Esophagus (tissue), 2 donors: ENCODE measurements around the gene ZNF691. TPM values are rescaled to one million over a fixed set of nuclear protein-coding genes. Genes with fewer than 3 reads are reported as not detected.
"Not testable (repeated sequence)": the region's sequence is repeated elsewhere in the genome, so short reads cannot be mapped to it uniquely, and the experiment has no call there.

Experiments used
- H3K27ac ChIP-seq, 2 donors: one replicate each; pipeline ENCODE4 v1.5.1; 2013; ENCODE audit warnings: low read depth in 2 of 2, mild to moderate bottlenecking in 2 of 2, inconsistent platforms in 1 of 2, low read length in 1 of 2, moderate library complexity in 1 of 2
- H3K27me3 ChIP-seq, 2 donors: one replicate each; pipeline ENCODE4 v1.6.1; 2013; ENCODE audit warnings: low read length in 2 of 2, control low read depth in 1 of 2, mild to moderate bottlenecking in 1 of 2; ENCODE audit not compliant: insufficient read depth in 2 of 2, control insufficient read depth in 1 of 2
- H3K36me3 ChIP-seq, 2 donors: one replicate each; pipeline ENCODE4 v1.6.1; 2013; ENCODE audit warnings: low read length in 1 of 2; ENCODE audit not compliant: control insufficient read depth in 2 of 2, insufficient read depth in 2 of 2
- H3K4me1 ChIP-seq, 2 donors: one replicate each; pipeline ENCODE4 v1.6.1; 2013; ENCODE audit warnings: low read length in 1 of 2; ENCODE audit not compliant: control insufficient read depth in 2 of 2, insufficient read depth in 2 of 2
- H3K4me3 ChIP-seq, 2 donors: one replicate each; pipeline ENCODE4 v1.5.1; 2013; ENCODE audit warnings: low read length in 2 of 2, mild to moderate bottlenecking in 2 of 2, low read depth in 1 of 2, moderate library complexity in 1 of 2
- H3K9me3 ChIP-seq, 2 donors: one replicate each; pipeline ENCODE4 v1.6.1; 2013; ENCODE audit warnings: mild to moderate bottlenecking in 2 of 2, low read depth in 1 of 2, low read length in 1 of 2, moderate library complexity in 1 of 2; ENCODE audit not compliant: control insufficient read depth in 2 of 2, insufficient read depth in 1 of 2
- WGBS, 2 donors: extraction: QIAGEN DNeasy Blood & Tissue Kit; methylation state at CpG; one replicate each; pipeline ENCODE4 v1.1.7; 2013; 5-methylcytosine and 5-hydroxymethylcytosine counted together
- polyA plus RNA-seq, 2 donors: library from polyadenylated mRNA; stranded (reverse); fragments of 200-250 nt; gene quantifications; one replicate each; pipeline ENCODE4 v1.2.3, GENCODE V29; 2013
- donor health status: healthy with polysubstance abuse.
- donor health status: Bipolar disorder and iron deficiency.

Gene ZNF691, protein sequence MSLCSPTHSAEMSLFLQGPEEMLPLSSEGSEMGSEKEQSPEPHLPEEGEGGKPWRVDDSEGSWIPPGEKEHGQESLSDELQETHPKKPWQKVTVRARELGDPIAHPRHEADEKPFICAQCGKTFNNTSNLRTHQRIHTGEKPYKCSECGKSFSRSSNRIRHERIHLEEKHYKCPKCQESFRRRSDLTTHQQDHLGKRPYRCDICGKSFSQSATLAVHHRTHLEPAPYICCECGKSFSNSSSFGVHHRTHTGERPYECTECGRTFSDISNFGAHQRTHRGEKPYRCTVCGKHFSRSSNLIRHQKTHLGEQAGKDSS
- 1 to 10 TPM; 4.4 to 5.7 TPM for polyA plus RNA-seq

- Histone ChIP-seq H3K27me3 (no peaks in the 10 kb centered on the region), H3K27ac (peak within 1 kb of the TSS; percentile 67 to 84), H3K4me1 (peaks cover 0 to 7% of the 10 kb centered on the region in 2 donors), H3K36me3 (peaks cover 9 to 10% of the 10 kb centered on the region in 2 donors), H3K4me3 (peak within 1 kb of the TSS; percentile 73 to 91), H3K9me3 (peaks cover 0 to 8% of the 10 kb centered on the region in 2 donors)
- WGBS, 2 donors: 0 to 1% methylated on average over 50 of the region's 50 CpGs
These were observed at the start of gene ZNF691 for GRCh38 chr1:42846257-42847110. Gene ZNF691, plus strand, starts transcription at chr1:42846613. Its CDS starts 3,046 bp downstream, at chr1:42849659.

- H3K9me3 ChIP-seq: no peaks in the 10 kb centered on the region
- no peaks in the 10 kb centered on the region for H3K36me3 ChIP-seq
- H3K27ac ChIP-seq: no peak overlapping the region
- no peaks in the 10 kb centered on the region for H3K4me1 ChIP-seq
- no peaks in the 10 kb centered on the region for H3K27me3 ChIP-seq
- WGBS, 2 donors: 79 to 94% methylated on average over 3 of the region's 3 CpGs
- no peak overlapping the region for H3K4me3 ChIP-seq
These were observed 49.0 kb upstream of the ZNF691 start for GRCh38 chr1:42797414-42797813.

GRCh38 chr1:42797979-42798378 lies 48.4 kb upstream of the ZNF691 start:
- Histone ChIP-seq H3K36me3 (no peaks in the 10 kb centered on the region), H3K4me1 (no peaks in the 10 kb centered on the region), H3K27ac (no peak overlapping the region), H3K27me3 (no peaks in the 10 kb centered on the region), H3K4me3 (no peak overlapping the region), H3K9me3 (no peaks in the 10 kb centered on the region)
- WGBS, 2 donors: 90 to 91% methylated on average over 5 of the region's 5 CpGs

DNA sequence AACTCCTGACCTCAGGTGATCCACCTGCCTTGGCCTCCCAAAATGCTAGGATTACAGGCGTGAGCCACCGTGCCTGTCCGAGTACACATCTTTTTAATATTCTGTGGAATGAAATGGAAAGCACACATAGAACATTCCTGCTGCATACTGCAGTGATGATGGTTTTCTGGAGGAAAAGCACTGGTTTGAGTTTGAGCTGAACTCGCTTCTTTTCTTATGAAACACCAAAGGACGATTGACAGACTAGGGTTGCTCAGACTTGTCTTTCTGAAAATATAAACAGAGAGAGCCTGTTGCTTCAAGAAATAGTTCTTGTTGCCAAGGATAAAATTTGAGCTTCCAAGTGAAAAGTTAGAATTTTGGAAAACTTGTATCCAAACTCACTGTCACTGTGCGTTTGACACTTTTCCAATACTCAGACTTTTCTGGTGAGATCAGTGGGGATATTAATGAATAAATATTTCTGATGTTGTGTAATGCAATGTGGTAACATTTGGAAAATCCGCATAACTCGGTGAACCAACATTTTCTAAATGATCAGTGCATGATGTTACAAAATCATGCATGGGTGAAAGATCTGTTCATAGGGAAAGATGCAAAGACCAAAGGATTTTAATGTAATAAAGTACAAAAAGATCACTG lies 44.5 kb upstream of the ZNF691 start:
- 46 to 62% methylated on average over 8 of the region's 8 CpGs for WGBS, 2 donors
- no peaks in the 10 kb centered on the region for H3K4me1 ChIP-seq
- H3K27ac ChIP-seq: no peak overlapping the region
- no peaks in the 10 kb centered on the region for H3K36me3 ChIP-seq
- no peaks in the 10 kb centered on the region for H3K27me3 ChIP-seq
- no peaks in the 10 kb centered on the region for H3K9me3 ChIP-seq
- H3K4me3 ChIP-seq: no peak overlapping the region

DNA sequence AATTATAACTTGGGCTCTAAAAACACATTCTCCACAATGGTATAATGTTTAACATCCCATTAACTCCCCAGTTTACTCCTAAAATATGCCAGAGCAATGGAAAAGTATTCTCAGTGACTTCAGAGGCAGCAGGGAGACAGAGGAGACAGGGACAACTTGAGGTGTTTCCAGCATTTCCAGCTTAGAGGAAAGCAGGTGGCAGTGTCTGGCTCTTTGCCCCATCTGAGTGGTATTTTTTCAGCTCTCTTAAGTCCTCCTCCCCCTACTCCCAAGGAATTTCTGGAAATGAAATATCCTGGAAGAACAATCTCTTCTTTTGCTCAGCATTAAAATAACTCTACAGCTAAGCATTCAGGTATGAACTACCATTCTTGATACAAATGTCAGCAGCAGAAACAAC lies 40.2 kb upstream of the ZNF691 start:
- H3K9me3 ChIP-seq: no peaks in the 10 kb centered on the region
- H3K4me1 ChIP-seq: no peaks in the 10 kb centered on the region
- peaks cover 0 to 2% of the 10 kb centered on the region in 2 donors for H3K36me3 ChIP-seq
- no peaks in the 10 kb centered on the region for H3K27me3 ChIP-seq
- no peak overlapping the region for H3K27ac ChIP-seq
- H3K4me3 ChIP-seq: no peak overlapping the region

- H3K4me1 ChIP-seq: no peaks in the 10 kb centered on the region
- H3K4me3 ChIP-seq: no peak overlapping the region
- no peaks in the 10 kb centered on the region for H3K9me3 ChIP-seq
- peaks cover 0 to 4% of the 10 kb centered on the region in 2 donors for H3K36me3 ChIP-seq
- H3K27me3 ChIP-seq: no peaks in the 10 kb centered on the region
- H3K27ac ChIP-seq: no peak overlapping the region
- 90 to 93% methylated on average over 5 of the region's 5 CpGs for WGBS, 2 donors
These were observed 39.8 kb upstream of the ZNF691 start for GRCh38 chr1:42806593-42806992.

DNA sequence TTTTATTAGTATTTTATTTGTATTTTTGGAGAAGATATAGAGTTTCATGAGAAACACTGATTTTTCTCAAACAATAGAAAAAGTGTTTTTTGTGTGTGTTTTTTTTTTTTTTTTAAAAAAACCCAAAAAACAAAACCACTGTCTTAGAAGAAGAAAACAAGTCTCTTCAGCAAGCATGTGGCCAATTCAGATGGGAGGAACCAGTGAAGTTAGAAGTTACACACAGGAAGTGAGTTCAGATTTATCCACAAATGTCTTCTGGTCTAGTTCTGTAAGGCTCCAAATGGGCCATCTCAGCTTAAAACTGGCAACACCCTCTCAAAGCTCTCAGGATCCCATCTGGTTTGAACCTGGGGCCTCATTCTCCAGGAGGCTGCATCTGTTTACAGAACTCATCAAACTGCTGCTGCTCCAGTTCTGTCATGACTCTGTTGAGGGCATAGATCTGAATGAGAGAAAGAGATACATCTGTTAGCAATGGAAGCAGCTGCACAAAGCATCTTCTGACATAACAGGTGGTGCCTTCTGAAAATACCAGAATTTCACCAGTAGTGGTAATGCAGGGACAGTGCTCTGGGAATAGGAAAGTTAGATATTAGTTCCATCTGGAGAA lies 39.3 kb upstream of the ZNF691 start:
- H3K4me3 ChIP-seq: no peak overlapping the region
- H3K27ac ChIP-seq: no peak overlapping the region
- no peaks in the 10 kb centered on the region for H3K9me3 ChIP-seq
- H3K27me3 ChIP-seq: no peaks in the 10 kb centered on the region
- no peaks in the 10 kb centered on the region for H3K4me1 ChIP-seq
- peaks cover 0 to 4% of the 10 kb centered on the region in 2 donors for H3K36me3 ChIP-seq

DNA sequence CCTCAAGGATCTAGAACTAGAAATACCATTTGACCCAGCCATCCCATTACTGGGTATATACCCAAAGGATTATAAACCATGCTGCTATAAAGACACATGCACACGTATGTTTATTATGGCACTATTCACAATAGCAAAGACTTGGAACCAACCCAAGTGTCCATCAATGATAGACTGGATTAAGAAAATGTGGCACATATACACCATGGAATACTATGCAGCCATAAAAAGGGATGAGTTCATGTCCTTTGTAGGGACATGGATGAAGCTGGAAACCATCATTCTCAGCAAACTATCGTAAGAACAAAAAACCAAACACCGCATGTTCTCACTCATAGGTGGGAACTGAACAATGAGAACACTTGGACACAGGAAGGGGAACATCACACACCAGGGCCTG lies 31.6 kb upstream of the ZNF691 start:
- H3K4me1 ChIP-seq: not testable (repeated sequence)

DNA sequence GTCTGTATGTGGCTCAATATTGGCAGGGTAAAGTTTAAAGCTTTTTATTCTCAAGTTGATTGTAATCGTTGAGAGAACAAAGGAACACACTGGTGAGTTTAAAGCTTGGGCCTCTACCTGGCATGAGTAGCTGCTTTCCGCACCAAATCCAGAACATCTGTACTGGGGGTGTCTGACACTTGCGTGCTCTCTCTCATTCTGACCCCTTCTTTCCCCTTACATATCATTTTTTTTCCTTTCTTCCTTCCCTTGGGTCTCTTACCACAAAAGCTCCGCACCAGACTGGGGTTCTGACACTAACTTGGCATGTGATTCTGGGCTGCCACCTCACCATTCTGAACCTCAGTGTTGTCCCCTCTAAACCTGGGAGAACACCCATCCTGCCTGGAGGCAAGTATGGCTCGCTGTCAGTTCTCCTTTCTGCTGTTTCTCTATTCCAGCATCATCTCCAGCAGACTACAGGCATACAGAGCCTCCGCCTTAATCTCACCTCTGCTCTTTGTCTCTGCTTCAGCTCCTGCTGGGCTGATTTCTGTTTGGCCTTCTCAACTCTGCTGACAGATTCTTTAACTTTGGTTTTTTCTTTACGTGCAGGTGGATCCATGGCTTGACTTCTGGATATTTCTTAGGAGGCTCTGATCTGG lies 30.4 kb upstream of the ZNF691 start:
- Histone ChIP-seq H3K4me1 (peaks cover 0 to 5% of the 10 kb centered on the region in 2 donors), H3K27ac (peak overlapping the region; percentile 79 to 98), H3K4me3 (peak overlapping the region; percentile 63 to 76), H3K27me3 (no peaks in the 10 kb centered on the region), H3K9me3 (no peaks in the 10 kb centered on the region), H3K36me3 (peaks cover 0 to 3% of the 10 kb centered on the region in 2 donors)
- 18 to 30% methylated on average over 7 of the region's 7 CpGs for WGBS, 2 donors

More for the DNA sequence above, 31.6 kb upstream of the ZNF691 start:
- not testable (repeated sequence) for H3K27me3 ChIP-seq, H3K27ac ChIP-seq, H3K9me3 ChIP-seq, H3K4me3 ChIP-seq, H3K36me3 ChIP-seq
- WGBS, 2 donors: 83 to 97% methylated on average over 1 to 3 of the region's 3 CpGs
